ENCODE results near the gene PPP2R2B.

The PPP2R2B gene

DNA sequence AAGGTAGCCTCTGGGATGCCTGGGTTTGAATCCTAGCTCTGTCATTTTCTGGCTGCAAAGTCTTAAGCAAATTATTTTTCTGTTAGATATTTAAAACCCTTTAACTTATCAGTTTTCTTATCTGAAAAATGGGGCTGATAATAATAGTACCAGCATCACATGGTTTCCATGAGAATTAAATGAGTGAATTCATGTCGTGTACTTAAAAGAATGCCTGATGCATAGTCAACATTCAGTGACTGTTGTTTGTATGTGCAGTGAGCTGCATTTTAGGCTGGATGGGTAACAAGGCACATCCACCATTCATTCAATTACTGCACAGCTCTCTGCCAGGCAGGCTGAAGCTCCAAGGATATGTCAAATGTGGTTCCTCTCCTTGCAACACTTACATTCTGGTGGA is 122.0 kb downstream of the PPP2R2B start:
- TF ChIP-seq, protein P1, sequence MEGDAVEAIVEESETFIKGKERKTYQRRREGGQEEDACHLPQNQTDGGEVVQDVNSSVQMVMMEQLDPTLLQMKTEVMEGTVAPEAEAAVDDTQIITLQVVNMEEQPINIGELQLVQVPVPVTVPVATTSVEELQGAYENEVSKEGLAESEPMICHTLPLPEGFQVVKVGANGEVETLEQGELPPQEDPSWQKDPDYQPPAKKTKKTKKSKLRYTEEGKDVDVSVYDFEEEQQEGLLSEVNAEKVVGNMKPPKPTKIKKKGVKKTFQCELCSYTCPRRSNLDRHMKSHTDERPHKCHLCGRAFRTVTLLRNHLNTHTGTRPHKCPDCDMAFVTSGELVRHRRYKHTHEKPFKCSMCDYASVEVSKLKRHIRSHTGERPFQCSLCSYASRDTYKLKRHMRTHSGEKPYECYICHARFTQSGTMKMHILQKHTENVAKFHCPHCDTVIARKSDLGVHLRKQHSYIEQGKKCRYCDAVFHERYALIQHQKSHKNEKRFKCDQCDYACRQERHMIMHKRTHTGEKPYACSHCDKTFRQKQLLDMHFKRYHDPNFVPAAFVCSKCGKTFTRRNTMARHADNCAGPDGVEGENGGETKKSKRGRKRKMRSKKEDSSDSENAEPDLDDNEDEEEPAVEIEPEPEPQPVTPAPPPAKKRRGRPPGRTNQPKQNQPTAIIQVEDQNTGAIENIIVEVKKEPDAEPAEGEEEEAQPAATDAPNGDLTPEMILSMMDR (IDR thresholded peaks at IDR 0.05; ENCODE audit: borderline replicate concordance, insufficient read depth, low read depth, low read length): no peak
- H3K4me3 ChIP-seq (ENCODE audit: low read depth, low read length): no peak overlapping the region

DNA sequence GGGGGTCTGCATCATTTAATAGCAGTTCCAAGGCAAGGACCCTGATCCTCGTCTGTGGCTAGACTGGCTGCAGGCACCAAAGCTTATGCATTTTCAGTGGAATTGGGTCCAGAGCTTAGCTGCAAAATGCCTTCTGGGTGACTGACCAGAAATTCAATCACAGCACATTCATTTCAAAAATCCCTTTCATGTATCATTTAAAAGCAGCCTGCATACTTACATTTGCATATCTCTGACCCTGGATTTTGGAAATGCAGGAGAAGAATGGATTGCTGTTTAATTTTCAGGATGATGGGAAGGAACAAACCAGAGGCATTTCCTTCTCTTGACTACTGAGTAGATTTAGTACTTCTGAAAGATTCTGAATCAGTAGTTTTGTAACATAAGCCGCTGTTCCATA is 122.8 kb downstream of the PPP2R2B start:
- H3K4me3 ChIP-seq (ENCODE audit: low read depth, low read length): no peak overlapping the region
- TF ChIP-seq, protein P1 (IDR thresholded peaks at IDR 0.05; ENCODE audit: borderline replicate concordance, insufficient read depth, low read depth, low read length): no peak

DNA sequence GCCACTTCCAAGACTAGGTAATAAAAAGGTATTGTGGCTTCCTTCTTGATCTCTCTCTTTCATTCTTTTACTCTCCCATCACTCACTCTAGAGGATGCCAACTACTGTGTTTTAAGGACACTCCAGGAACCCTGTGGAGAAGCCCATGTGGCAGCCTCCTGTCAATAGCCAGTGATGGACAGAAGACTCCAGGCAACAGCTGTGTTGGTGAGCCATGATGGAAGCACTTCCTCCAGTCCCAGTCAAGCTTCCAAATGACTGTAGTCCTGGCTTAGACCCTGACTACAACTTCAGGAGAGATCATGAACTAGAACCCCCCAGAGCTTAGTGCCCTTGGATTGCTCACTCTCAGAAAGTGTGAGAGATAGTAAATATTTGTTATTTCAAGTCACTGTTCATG is 123.9 kb downstream of the PPP2R2B start:
- TF ChIP-seq, protein P1 (IDR thresholded peaks at IDR 0.05; ENCODE audit: borderline replicate concordance, insufficient read depth, low read depth, low read length): no peak
- no peak overlapping the region for H3K4me3 ChIP-seq (ENCODE audit: low read depth, low read length)

DNA sequence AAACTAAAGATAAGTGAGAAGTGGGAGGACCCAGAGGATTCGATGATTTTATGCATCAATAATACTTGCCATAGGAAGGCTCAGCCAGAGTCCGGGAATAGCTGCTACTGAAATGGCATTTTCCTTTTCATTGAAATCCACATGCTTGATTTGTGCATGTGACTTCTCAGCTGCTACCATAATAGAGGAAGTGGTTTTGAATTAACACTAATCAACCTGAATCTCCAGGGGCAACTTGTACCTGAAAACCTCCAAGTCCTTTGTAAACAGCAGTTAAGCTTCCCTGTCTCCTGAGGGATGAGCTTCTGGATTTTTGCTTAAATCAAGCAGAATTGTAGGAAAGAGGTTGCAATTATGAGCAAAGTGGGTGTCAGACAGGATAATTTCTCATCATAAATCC is 124.9 kb downstream of the PPP2R2B start:
- no peak overlapping the region for H3K4me3 ChIP-seq (ENCODE audit: low read depth, low read length)
- TF ChIP-seq, protein P1 (IDR thresholded peaks at IDR 0.05; ENCODE audit: borderline replicate concordance, insufficient read depth, low read depth, low read length): no peak

DNA sequence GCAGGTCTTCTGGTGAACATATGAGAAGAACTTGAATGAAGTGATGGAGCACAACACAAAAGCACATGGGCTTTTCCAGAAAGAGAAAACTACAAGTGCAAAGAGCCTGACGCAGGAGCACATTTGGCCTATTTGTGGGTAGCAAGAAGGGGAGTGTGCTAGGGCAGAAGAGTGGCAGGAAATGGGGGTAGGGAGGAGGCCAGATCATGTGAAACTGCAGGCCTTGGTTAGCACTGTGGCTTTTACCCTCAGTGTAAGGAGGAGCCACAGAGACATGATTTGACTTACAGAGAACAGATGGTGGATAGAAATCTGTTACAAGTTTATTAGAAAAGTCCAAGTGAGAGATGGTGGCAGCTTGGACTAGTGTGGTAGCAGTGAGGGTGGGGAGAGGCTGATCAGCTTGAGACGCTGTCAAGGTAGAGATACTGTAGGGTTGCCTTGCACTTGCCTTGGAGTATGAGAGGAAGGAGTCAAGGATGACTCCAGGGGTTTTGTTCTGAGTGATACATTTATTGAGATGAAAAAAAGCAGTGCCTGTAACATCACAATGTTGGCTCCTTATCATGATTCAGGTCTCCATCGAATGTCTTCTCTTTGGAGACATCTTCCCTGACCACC is 126.7 kb downstream of the PPP2R2B start:
- TF ChIP-seq, protein P1 (IDR thresholded peaks at IDR 0.05; ENCODE audit: borderline replicate concordance, insufficient read depth, low read depth, low read length): no peak
- no peak overlapping the region for H3K4me3 ChIP-seq (ENCODE audit: low read depth, low read length)

DNA sequence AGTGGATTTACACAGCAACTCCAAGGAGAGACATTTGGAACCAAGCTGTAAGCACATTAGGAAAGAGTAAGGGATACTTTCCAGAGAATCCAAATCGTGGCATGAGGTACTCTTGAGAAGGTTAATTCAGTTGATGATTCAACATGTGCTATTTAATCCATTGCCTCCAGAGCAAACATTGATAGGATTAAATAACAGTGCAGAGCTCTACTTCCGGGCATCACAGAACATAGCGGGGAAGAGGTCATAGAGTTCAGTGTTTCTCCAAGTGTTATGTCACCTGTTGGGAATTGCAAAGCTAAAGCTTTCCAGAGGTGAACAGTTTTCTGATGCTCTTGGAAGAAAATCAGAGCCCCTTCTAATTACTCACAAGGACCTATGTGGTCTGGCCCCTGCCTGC is 127.5 kb downstream of the PPP2R2B start:
- no peak overlapping the region for H3K4me3 ChIP-seq (ENCODE audit: low read depth, low read length)
- TF ChIP-seq, protein P1 (IDR thresholded peaks at IDR 0.05; ENCODE audit: borderline replicate concordance, insufficient read depth, low read depth, low read length): no peak

DNA sequence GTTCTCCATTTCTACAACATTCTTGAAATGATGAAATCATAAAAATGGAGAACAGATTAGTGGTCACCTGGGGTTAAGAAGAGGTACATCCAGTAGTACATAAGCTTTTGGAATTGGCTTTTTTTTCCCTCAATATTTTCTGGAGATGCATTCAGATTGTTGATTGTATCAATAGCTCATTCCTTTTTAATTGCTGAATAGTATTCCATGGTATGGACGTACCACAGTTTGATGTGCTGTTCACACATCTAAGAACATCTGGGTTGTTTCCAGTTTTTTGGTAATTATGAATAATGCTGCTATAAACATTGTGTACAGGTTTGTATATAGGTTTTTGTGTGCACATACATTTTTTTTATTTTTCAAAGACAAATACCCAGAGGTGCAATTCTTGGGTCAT is 130.0 kb downstream of the PPP2R2B start:
- H3K4me3 ChIP-seq (ENCODE audit: low read depth, low read length): no peak overlapping the region
- TF ChIP-seq, protein P1 (IDR thresholded peaks at IDR 0.05; ENCODE audit: borderline replicate concordance, insufficient read depth, low read depth, low read length): no peak
